HepG2 (cell line): Measurements from ENCODE around the gene CABP2. TPM values are rescaled to one million over a fixed set of nuclear protein-coding genes. Genes with fewer than 3 reads are reported as not detected.

Source experiments
- ETS1 ChIP-seq: sonication (generic); formaldehyde crosslinking; IDR thresholded peaks from 2 replicates; pipeline ENCODE4 v1.4.0; 2020; ENCODE audit warnings: missing genetic modification reagents
- GATAD2A ChIP-seq: IDR thresholded peaks from 2 replicates; pipeline ENCODE4 v1.6.1; 2016
- JUN ChIP-seq: sonication (generic); formaldehyde crosslinking; IDR thresholded peaks from 2 replicates; pipeline ENCODE4 v1.4.0; 2020; ENCODE audit warnings: mild to moderate bottlenecking, missing genetic modification reagents
- MAFG ChIP-seq: sonication (generic); formaldehyde crosslinking; IDR thresholded peaks from 2 replicates; pipeline ENCODE4 v1.5.1; 2020; ENCODE audit warnings: mild to moderate bottlenecking, missing genetic modification reagents
- MAZ ChIP-seq, 2 experiments: sonication (generic) in 1 of 2; formaldehyde crosslinking in 1 of 2; IDR thresholded peaks; 2 replicates each; pipeline versions ENCODE4 v1.5.0 to v1.6.1; 2012 to 2020; ENCODE audit warnings: low read depth in 2 of 2, mild to moderate bottlenecking in 2 of 2, borderline replicate concordance in 1 of 2, improper control_type of control experiment in 1 of 2, low read length in 1 of 2, missing genetic modification reagents in 1 of 2, moderate library complexity in 1 of 2
- MBD4 ChIP-seq: IDR thresholded peaks from 2 replicates; pipeline ENCODE4 v1.6.1; 2012; ENCODE audit warnings: low read length, inconsistent platforms, borderline replicate concordance
- NCOA2 ChIP-seq: sonication (generic); formaldehyde crosslinking; IDR thresholded peaks from 2 replicates; pipeline ENCODE4 v1.8.0; 2022; ENCODE audit warnings: inconsistent platforms
- POLR2A ChIP-seq, 2 experiments: IDR thresholded peaks; 2 replicates each; pipeline ENCODE4 v1.6.1; 2011; ENCODE audit warnings: low read depth in 2 of 2, low read length in 2 of 2, mild to moderate bottlenecking in 1 of 2, moderate library complexity in 1 of 2; ENCODE audit not compliant: insufficient read depth in 1 of 2
- RNF2 ChIP-seq: fragments of 450-650 bp; conservative IDR thresholded peaks from 2 replicates; pipeline ENCODE4 v1.6.1; 2016; ENCODE audit warnings: low read depth
- SATB2 ChIP-seq: sonication (generic); formaldehyde crosslinking; IDR thresholded peaks from 2 replicates; pipeline ENCODE4 v1.5.0; 2020; ENCODE audit warnings: missing genetic modification reagents
- SMC3 ChIP-seq: IDR thresholded peaks from 2 replicates; pipeline ENCODE4 v1.6.1; 2011; ENCODE audit warnings: low read length, improper control_type of control experiment
- SOX13 ChIP-seq, 3 experiments: fragments of 450-650 bp in 1 of 3; sonication (generic) in 1 of 3; formaldehyde crosslinking in 1 of 3; IDR thresholded peaks in 2 of 3; conservative IDR thresholded peaks in 1 of 3; 2 replicates each; pipeline versions ENCODE4 v1.5.0 to v1.6.1; 2016 to 2020; ENCODE audit warnings: antibody characterized with exemption in 1 of 3, mild to moderate bottlenecking in 1 of 3, missing compliant biosample characterization in 1 of 3, missing genetic modification reagents in 1 of 3, moderate library complexity in 1 of 3
- ZNF292 ChIP-seq: sonication (generic); formaldehyde crosslinking; IDR thresholded peaks from 2 replicates; pipeline ENCODE4 v1.8.1; 2022; ENCODE audit warnings: mild to moderate bottlenecking, low read depth, missing genetic modification reagents, borderline replicate concordance
- ZNF724P ChIP-seq: sonication (generic); formaldehyde crosslinking; IDR thresholded peaks from 2 replicates; pipeline ENCODE4 v1.8.0; 2022; ENCODE audit warnings: missing genetic modification reagents, borderline replicate concordance
- ZNF75D ChIP-seq: sonication (generic); formaldehyde crosslinking; IDR thresholded peaks from 2 replicates; pipeline ENCODE4 v1.8.1; 2023; ENCODE audit warnings: missing genetic modification reagents, mild to moderate bottlenecking, borderline replicate concordance
- polyA plus RNA-seq, 8 experiments: library from polyadenylated mRNA; depleted of rRNA in 3 of 8; stranded (reverse) in 7 of 8; unstranded in 1 of 8; fragments of >200 nt; fragmentation: Illumina TruSeq in 4 of 8; extraction: Trizol in 4 of 8; gene quantifications; 2 replicates each; pipeline versions ENCODE4 v1.2.1 to v1.2.3, GENCODE V29; 2011 to 2016; ENCODE audit warnings: low read depth in 4 of 8, missing spikeins in 1 of 8, mixed read lengths in 1 of 8; ENCODE audit not compliant: insufficient read depth in 1 of 8
- total RNA-seq, 5 experiments: library from RNA; depleted of rRNA; stranded (reverse); fragments of >200 nt; fragmentation: Illumina TruSeq; extraction: Trizol; gene quantifications; 2 replicates each; pipeline ENCODE4 v1.2.3, GENCODE V29; 2016; ENCODE audit warnings: low read depth in 1 of 5
- TF ChIP-seq, protein P1 (sequence below): IDR thresholded peaks from 2 replicates; pipeline ENCODE4 v1.6.1; 2016; ENCODE audit warnings: low read depth, borderline replicate concordance
- TF ChIP-seq, protein P2 (sequence below): sonication (generic); formaldehyde crosslinking; IDR thresholded peaks from 2 replicates; pipeline ENCODE4 v1.5.0; 2020; ENCODE audit warnings: mild to moderate bottlenecking, missing genetic modification reagents, moderate library complexity
- TF ChIP-seq, protein P3 (sequence below): sonication (generic); IDR thresholded peaks from 2 replicates; pipeline ENCODE4 v1.6.1; 2016; ENCODE audit warnings: low read depth, borderline replicate concordance
- TF ChIP-seq, protein P4 (sequence below): sonication (generic); formaldehyde crosslinking; conservative IDR thresholded peaks from 2 replicates; pipeline ENCODE4 v1.4.0; 2020; ENCODE audit warnings: missing genetic modification reagents

Gene CABP2
- total and polyA plus RNA-seq, 2 of the 13 experiments (the other 11 are each of a cell fraction or from before 2014, with no cell fraction given), result not detected

DNA sequence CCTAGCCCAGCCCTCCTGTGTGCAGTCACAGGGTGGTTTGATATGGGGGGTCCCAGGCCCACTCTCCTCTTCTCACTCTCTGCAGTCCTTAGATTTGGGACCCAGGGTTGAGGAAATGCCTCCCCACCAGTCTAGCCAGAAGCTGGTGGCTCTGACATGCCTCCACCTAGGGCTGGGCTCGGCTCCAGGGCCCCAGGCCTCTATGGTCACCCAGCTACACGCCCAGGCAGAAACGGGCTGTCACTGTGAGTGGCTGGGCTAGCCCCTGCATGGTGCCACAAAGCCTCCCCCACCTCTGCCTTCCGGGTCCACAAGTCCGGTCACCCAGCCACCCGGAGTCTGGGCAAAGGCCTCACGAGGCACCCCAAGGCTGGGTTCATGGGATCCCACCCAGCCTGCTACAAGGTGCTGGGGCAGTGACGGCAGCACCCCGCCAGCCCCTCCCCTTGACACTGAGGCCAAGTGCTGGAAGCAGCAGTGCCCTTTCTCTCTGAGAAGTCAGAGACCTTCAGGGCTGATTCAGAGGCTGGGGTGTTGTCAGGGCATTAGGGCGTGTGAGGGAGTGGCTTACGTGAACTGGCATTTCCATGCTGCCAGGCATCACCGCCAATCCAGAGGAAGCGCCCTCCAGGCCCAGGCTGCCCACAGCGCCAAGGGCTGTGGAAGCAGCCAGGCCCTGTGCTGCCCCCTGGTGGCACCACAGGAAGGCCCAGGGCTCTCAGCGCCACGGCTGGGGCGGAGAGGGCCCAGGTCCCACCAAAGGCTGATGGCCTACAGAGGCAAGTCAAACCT lies 17.4 kb downstream of the CABP2 start (continued):
- TF ChIP-seq, protein P1, sequence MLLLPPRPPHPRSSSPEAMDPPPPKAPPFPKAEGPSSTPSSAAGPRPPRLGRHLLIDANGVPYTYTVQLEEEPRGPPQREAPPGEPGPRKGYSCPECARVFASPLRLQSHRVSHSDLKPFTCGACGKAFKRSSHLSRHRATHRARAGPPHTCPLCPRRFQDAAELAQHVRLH (CRISPR knock-in tag), result peak; percentile 43; the same call in 1 of the 2 replicates
- TF ChIP-seq, protein P2, sequence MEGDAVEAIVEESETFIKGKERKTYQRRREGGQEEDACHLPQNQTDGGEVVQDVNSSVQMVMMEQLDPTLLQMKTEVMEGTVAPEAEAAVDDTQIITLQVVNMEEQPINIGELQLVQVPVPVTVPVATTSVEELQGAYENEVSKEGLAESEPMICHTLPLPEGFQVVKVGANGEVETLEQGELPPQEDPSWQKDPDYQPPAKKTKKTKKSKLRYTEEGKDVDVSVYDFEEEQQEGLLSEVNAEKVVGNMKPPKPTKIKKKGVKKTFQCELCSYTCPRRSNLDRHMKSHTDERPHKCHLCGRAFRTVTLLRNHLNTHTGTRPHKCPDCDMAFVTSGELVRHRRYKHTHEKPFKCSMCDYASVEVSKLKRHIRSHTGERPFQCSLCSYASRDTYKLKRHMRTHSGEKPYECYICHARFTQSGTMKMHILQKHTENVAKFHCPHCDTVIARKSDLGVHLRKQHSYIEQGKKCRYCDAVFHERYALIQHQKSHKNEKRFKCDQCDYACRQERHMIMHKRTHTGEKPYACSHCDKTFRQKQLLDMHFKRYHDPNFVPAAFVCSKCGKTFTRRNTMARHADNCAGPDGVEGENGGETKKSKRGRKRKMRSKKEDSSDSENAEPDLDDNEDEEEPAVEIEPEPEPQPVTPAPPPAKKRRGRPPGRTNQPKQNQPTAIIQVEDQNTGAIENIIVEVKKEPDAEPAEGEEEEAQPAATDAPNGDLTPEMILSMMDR (CRISPR knock-in tag), result peak; percentile 98
- TF ChIP-seq SATB2 (CRISPR knock-in tag), result no peak
- TF ChIP-seq ZNF724P (CRISPR knock-in tag), result no peak
- 0 out of 2 replicates have a peak, but pooled peaks have one; percentile 45 for TF ChIP-seq JUN (CRISPR knock-in tag)
- no peak for TF ChIP-seq MBD4
- no peak for TF ChIP-seq NCOA2 (CRISPR knock-in tag)
- TF ChIP-seq ZNF75D (CRISPR knock-in tag), result no peak
- no peak for TF ChIP-seq ETS1 (CRISPR knock-in tag)
- TF ChIP-seq, protein P3, sequence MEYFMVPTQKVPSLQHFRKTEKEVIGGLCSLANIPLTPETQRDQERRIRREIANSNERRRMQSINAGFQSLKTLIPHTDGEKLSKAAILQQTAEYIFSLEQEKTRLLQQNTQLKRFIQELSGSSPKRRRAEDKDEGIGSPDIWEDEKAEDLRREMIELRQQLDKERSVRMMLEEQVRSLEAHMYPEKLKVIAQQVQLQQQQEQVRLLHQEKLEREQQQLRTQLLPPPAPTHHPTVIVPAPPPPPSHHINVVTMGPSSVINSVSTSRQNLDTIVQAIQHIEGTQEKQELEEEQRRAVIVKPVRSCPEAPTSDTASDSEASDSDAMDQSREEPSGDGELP, result peak; percentile 30; the same call in 1 of the 2 replicates
- no peak for TF ChIP-seq POLR2A (IDR thresholded peaks at IDR 0.05; ENCODE audit: insufficient read depth in 1 of 2, low read depth in 2 of 2, low read length in 2 of 2)
- TF ChIP-seq MAZ (IDR thresholded peaks at IDR 0.05; ENCODE audit: borderline replicate concordance, low read depth, low read length), result no peak
- 0 out of 2 replicates have a peak, but pooled peaks have one; percentile 39 for TF ChIP-seq MAZ (CRISPR knock-in tag; IDR thresholded peaks at IDR 0.05; ENCODE audit: low read depth)
- TF ChIP-seq, protein P4, sequence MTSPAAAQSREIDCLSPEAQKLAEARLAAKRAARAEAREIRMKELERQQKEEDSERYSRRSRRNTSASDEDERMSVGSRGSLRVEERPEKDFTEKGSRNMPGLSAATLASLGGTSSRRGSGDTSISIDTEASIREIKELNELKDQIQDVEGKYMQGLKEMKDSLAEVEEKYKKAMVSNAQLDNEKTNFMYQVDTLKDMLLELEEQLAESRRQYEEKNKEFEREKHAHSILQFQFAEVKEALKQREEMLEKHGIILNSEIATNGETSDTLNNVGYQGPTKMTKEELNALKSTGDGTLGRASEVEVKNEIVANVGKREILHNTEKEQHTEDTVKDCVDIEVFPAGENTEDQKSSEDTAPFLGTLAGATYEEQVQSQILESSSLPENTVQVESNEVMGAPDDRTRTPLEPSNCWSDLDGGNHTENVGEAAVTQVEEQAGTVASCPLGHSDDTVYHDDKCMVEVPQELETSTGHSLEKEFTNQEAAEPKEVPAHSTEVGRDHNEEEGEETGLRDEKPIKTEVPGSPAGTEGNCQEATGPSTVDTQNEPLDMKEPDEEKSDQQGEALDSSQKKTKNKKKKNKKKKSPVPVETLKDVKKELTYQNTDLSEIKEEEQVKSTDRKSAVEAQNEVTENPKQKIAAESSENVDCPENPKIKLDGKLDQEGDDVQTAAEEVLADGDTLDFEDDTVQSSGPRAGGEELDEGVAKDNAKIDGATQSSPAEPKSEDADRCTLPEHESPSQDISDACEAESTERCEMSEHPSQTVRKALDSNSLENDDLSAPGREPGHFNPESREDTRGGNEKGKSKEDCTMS (CRISPR knock-in tag), result no peak
- TF ChIP-seq SOX13 (IDR thresholded peaks at IDR 0.05), result no peak
- no peak for TF ChIP-seq SOX13 (CRISPR knock-in tag; conservative IDR thresholded peaks at IDR 0.05 in 1 of 2, IDR thresholded peaks at IDR 0.05 in 1 of 2)
- TF ChIP-seq MAFG (CRISPR knock-in tag), result no peak
- TF ChIP-seq RNF2, result 0 out of 2 replicates have a peak, but pooled peaks have one; percentile 41
- no peak for TF ChIP-seq GATAD2A (CRISPR knock-in tag)
- peak; percentile 59; the same call in 1 of the 2 replicates for TF ChIP-seq ZNF292 (CRISPR knock-in tag)
- peak; percentile 54; the same call in 1 of the 2 replicates for TF ChIP-seq SMC3
